Measurements from ENCODE around the gene HMCN2. TPM values are rescaled to one million over a fixed set of nuclear protein-coding genes. Genes with fewer than 3 reads are reported as not detected.

Gene HMCN2
- total RNA-seq, 4 donors from 2014 or later: 9.6 to 21.1 (median 15.5) TPM

GRCh38 chr9:130395810-130396435 lies 130.4 kb downstream of the HMCN2 start:
- no peak overlapping the region for H3K4me3 ChIP-seq
- peaks cover 0 to 88% of the 10 kb centered on the region in 2 donors for H3K36me3 ChIP-seq
- no peaks in the 10 kb centered on the region for H3K27me3 ChIP-seq
- H3K4me1 ChIP-seq: no peaks in the 10 kb centered on the region
- TF ChIP-seq CTCF (IDR thresholded peaks at IDR 0.05) (no peak), EP300 (IDR thresholded peaks at IDR 0.05) (no peak), POLR2A (IDR thresholded peaks at IDR 0.05) (no peak), POLR2AphosphoS5 (IDR thresholded peaks at IDR 0.05) (no peak)
- ATAC-seq: no peak
- WGBS, 2 donors (ENCODE audit: low coverage in 1 of 2): 96 to 100% methylated on average over 1 to 4 of the region's 26 CpGs
- no peak overlapping the region for H3K27ac ChIP-seq
- H3K9me3 ChIP-seq: no peaks in the 10 kb centered on the region

GRCh38 chr9:130396581-130396980 lies 131.0 kb downstream of the HMCN2 start:
- H3K4me1 ChIP-seq: no peaks in the 10 kb centered on the region
- no peak for TF ChIP-seq CTCF (IDR thresholded peaks at IDR 0.05)
- TF ChIP-seq EP300 (IDR thresholded peaks at IDR 0.05): no peak
- no peak for TF ChIP-seq POLR2A (IDR thresholded peaks at IDR 0.05)
- TF ChIP-seq POLR2AphosphoS5 (IDR thresholded peaks at IDR 0.05): no peak
- no peak overlapping the region for H3K4me3 ChIP-seq
- WGBS, 2 donors (ENCODE audit: low coverage in 1 of 2): 100% methylated on average over 1 of the region's 4 CpGs; no CpG with 5 or more reads in 1 of the 2 donors
- peaks cover 0 to 86% of the 10 kb centered on the region in 2 donors for H3K36me3 ChIP-seq
- H3K27me3 ChIP-seq: no peaks in the 10 kb centered on the region
- H3K27ac ChIP-seq: no peak overlapping the region
- H3K9me3 ChIP-seq: no peaks in the 10 kb centered on the region
- ATAC-seq: no peak

GRCh38 chr9:130398487-130399240 lies 133.1 kb downstream of the HMCN2 start:
- TF ChIP-seq CTCF (IDR thresholded peaks at IDR 0.05): no peak
- TF ChIP-seq POLR2AphosphoS5 (IDR thresholded peaks at IDR 0.05): no peak
- TF ChIP-seq EP300 (IDR thresholded peaks at IDR 0.05): no peak
- no peak for TF ChIP-seq POLR2A (IDR thresholded peaks at IDR 0.05)
- Histone ChIP-seq H3K9me3 (no peaks in the 10 kb centered on the region), H3K4me3 (no peak overlapping the region), H3K36me3 (peaks cover 0 to 78% of the 10 kb centered on the region in 2 donors), H3K27me3 (no peaks in the 10 kb centered on the region), H3K4me1 (no peaks in the 10 kb centered on the region), H3K27ac (no peak overlapping the region)
- ATAC-seq: no peak
- WGBS, 2 donors (ENCODE audit: low coverage in 1 of 2): no CpG with 5 or more reads among the region's 17 CpGs

GRCh38 chr9:130399768-130400167 lies 134.2 kb downstream of the HMCN2 start:
- WGBS, 2 donors (ENCODE audit: low coverage in 1 of 2): 71% methylated on average over 6 of the region's 8 CpGs; no CpG with 5 or more reads in 1 of the 2 donors
- H3K9me3 ChIP-seq: no peaks in the 10 kb centered on the region
- no peak overlapping the region for H3K27ac ChIP-seq
- no peak for ATAC-seq
- no peak for TF ChIP-seq POLR2A (IDR thresholded peaks at IDR 0.05)
- no peak for TF ChIP-seq EP300 (IDR thresholded peaks at IDR 0.05)
- no peak for TF ChIP-seq POLR2AphosphoS5 (IDR thresholded peaks at IDR 0.05)
- no peak for TF ChIP-seq CTCF (IDR thresholded peaks at IDR 0.05)
- peaks cover 0 to 78% of the 10 kb centered on the region in 2 donors for H3K36me3 ChIP-seq
- H3K4me1 ChIP-seq: no peaks in the 10 kb centered on the region
- H3K27me3 ChIP-seq: no peaks in the 10 kb centered on the region
- H3K4me3 ChIP-seq: no peak overlapping the region
